Activated CD4-positive, alpha-beta T cell treated with anti-CD3 and anti-CD28 coated beads, Interleukin-2, amount 10 ng/mL, durations not matched to agents 7 days and 5 days (primary cell): ENCODE results near the gene CXCL6. TPM values are rescaled to one million over a fixed set of nuclear protein-coding genes. Genes with fewer than 3 reads are reported as not detected.

Experiments
- CTCF ChIA-PET: fragments of 350-600 bp; sonication (Branson Sonifier 250); formaldehyde crosslinking; loops from one replicate; lab custom pipeline; 2021; ENCODE audit warnings: antibody characterized with exemption; lab: Charles Lee
- POLR2A ChIA-PET: fragments of 350-600 bp; sonication (Branson Sonifier 250); formaldehyde crosslinking; loops from one replicate; lab custom pipeline; 2021; ENCODE audit warnings: antibody characterized with exemption; lab: Charles Lee
- DNase-seq: peaks from one replicate; pipeline ENCODE4 v3.0.0-alpha.2; 2020
- H3K27ac Mint-ChIP-seq: one replicate; pipeline ENCODE4 v1.8.0; 2021; ENCODE audit warnings: mild to moderate bottlenecking, moderate library complexity, mixed read lengths
- H3K27me3 Mint-ChIP-seq: one replicate; pipeline ENCODE4 v1.8.0; 2021; ENCODE audit warnings: mixed read lengths
- H3K36me3 Mint-ChIP-seq: one replicate; pipeline ENCODE4 v1.8.0; 2021; ENCODE audit warnings: low read depth, mixed read lengths
- H3K4me1 Mint-ChIP-seq: one replicate; pipeline ENCODE4 v1.8.0; 2021; ENCODE audit warnings: mixed read lengths
- H3K4me3 Mint-ChIP-seq: one replicate; pipeline ENCODE4 v1.8.0; 2021; ENCODE audit warnings: mild to moderate bottlenecking, moderate library complexity, mixed read lengths
- H3K9me3 Mint-ChIP-seq: one replicate; pipeline ENCODE4 v1.8.0; 2021; ENCODE audit warnings: mixed read lengths
- total RNA-seq, 2 experiments: library from RNA; stranded (reverse); gene quantifications; one replicate each; pipeline ENCODE4 v1.2.3, GENCODE V29; 2021

Gene CXCL6
- total RNA-seq, 2 experiments from 2014 or later: not detected

- peaks cover 4% of the 10 kb centered on the region for H3K4me1 Mint-ChIP-seq
These were observed 28.5 kb downstream of the CXCL6 start for GRCh38 chr4:73864961-73865360.

GRCh38 chr4:73865431-73866096 lies 29.1 kb downstream of the CXCL6 start:
- no peak overlapping the region for H3K4me3 Mint-ChIP-seq
- POLR2A ChIA-PET: no interaction called here
- no peak for DNase-seq
- H3K4me1 Mint-ChIP-seq: peaks cover 4% of the 10 kb centered on the region
- H3K27ac Mint-ChIP-seq: no peak overlapping the region
- CTCF ChIA-PET: no interaction called here
- no peaks in the 10 kb centered on the region for H3K36me3 Mint-ChIP-seq
- H3K27me3 Mint-ChIP-seq: peaks cover 17% of the 10 kb centered on the region
- no peaks in the 10 kb centered on the region for H3K9me3 Mint-ChIP-seq

More at GRCh38 chr4:73864961-73865360, 28.5 kb downstream of the CXCL6 start:
- no peak for DNase-seq
- ChIA-PET POLR2A (no interaction called here), CTCF (no interaction called here)
- no peaks in the 10 kb centered on the region for H3K9me3 Mint-ChIP-seq
- no peak overlapping the region for H3K27ac Mint-ChIP-seq
- no peak overlapping the region for H3K4me3 Mint-ChIP-seq
- no peaks in the 10 kb centered on the region for H3K36me3 Mint-ChIP-seq
- peaks cover 17% of the 10 kb centered on the region for H3K27me3 Mint-ChIP-seq

GRCh38 chr4:73866246-73866645 lies 29.8 kb downstream of the CXCL6 start:
- Mint-ChIP-seq H3K36me3 (no peaks in the 10 kb centered on the region), H3K9me3 (no peaks in the 10 kb centered on the region)
- POLR2A ChIA-PET: no interaction called here

GRCh38 chr4:73867783-73868182 lies 31.3 kb downstream of the CXCL6 start:
- Mint-ChIP-seq H3K4me1 (peaks cover 4% of the 10 kb centered on the region), H3K36me3 (no peaks in the 10 kb centered on the region), H3K9me3 (no peaks in the 10 kb centered on the region), H3K27ac (no peak overlapping the region), H3K27me3 (peaks cover 24% of the 10 kb centered on the region), H3K4me3 (no peak overlapping the region)
- ChIA-PET POLR2A (no interaction called here), CTCF (interaction anchor here (1.2 kb wide), 1 partner anchor 11 kb away, joined by 3 read pairs; no protein-coding TSS in a partner anchor)
- DNase-seq: no peak

More at GRCh38 chr4:73866246-73866645, 29.8 kb downstream of the CXCL6 start:
- Mint-ChIP-seq H3K4me1 (peaks cover 4% of the 10 kb centered on the region), H3K27me3 (peaks cover 22% of the 10 kb centered on the region), H3K4me3 (no peak overlapping the region), H3K27ac (no peak overlapping the region)
- CTCF ChIA-PET: no interaction called here
- DNase-seq: no peak

- CTCF ChIA-PET: interaction anchor here (1.2 kb wide), 1 partner anchor 11 kb away, joined by 3 read pairs; no protein-coding TSS in a partner anchor
- Mint-ChIP-seq H3K27ac (no peak overlapping the region), H3K4me1 (peaks cover 4% of the 10 kb centered on the region), H3K27me3 (peaks cover 24% of the 10 kb centered on the region), H3K4me3 (no peak overlapping the region), H3K9me3 (no peaks in the 10 kb centered on the region), H3K36me3 (no peaks in the 10 kb centered on the region)
- no peak for DNase-seq
- POLR2A ChIA-PET: interaction anchor here (0.6 kb wide), 1 partner anchor 34 kb away, joined by 3 read pairs; no protein-coding TSS in a partner anchor
These were observed 32.0 kb downstream of the CXCL6 start for GRCh38 chr4:73868206-73869129.

GRCh38 chr4:73869130-73870055 lies 32.9 kb downstream of the CXCL6 start, which contains the start of gene CXCL1:
CXCL1 (plus strand) TSS chr4:73869393; CDS start chr4:73869471, 78 bp downstream.
- H3K27me3 Mint-ChIP-seq: peaks cover 26% of the 10 kb centered on the region

GRCh38 chr4:73870260-73870659 lies 33.8 kb downstream of the CXCL6 start:
- CTCF ChIA-PET: no interaction called here
- peaks cover 26% of the 10 kb centered on the region for H3K27me3 Mint-ChIP-seq
- POLR2A ChIA-PET: no interaction called here
- H3K4me3 Mint-ChIP-seq: no peak overlapping the region
- no peak for DNase-seq
- no peaks in the 10 kb centered on the region for H3K36me3 Mint-ChIP-seq
- H3K9me3 Mint-ChIP-seq: no peaks in the 10 kb centered on the region
- H3K27ac Mint-ChIP-seq: no peak overlapping the region
- peaks cover 4% of the 10 kb centered on the region for H3K4me1 Mint-ChIP-seq

More at GRCh38 chr4:73869130-73870055, 32.9 kb downstream of the CXCL6 start, which contains the start of gene CXCL1:
- H3K4me3 Mint-ChIP-seq: no peak within 1 kb of the TSS
- no peaks in the 10 kb centered on the region for H3K9me3 Mint-ChIP-seq
- ChIA-PET CTCF (no interaction called here), POLR2A (no interaction called here)
- no peak for DNase-seq
- no peaks in the 10 kb centered on the region for H3K36me3 Mint-ChIP-seq
- peaks cover 4% of the 10 kb centered on the region for H3K4me1 Mint-ChIP-seq
- no peak within 1 kb of the TSS for H3K27ac Mint-ChIP-seq

- Mint-ChIP-seq H3K4me1 (peaks cover 4% of the 10 kb centered on the region), H3K4me3 (no peak overlapping the region), H3K27me3 (peaks cover 26% of the 10 kb centered on the region), H3K9me3 (no peaks in the 10 kb centered on the region), H3K36me3 (no peaks in the 10 kb centered on the region), H3K27ac (no peak overlapping the region)
- POLR2A ChIA-PET: no interaction called here
- CTCF ChIA-PET: no interaction called here
- DNase-seq: no peak
These were observed 34.3 kb downstream of the CXCL6 start for GRCh38 chr4:73870768-73871167.

- Mint-ChIP-seq H3K27me3 (peaks cover 25% of the 10 kb centered on the region), H3K4me1 (peaks cover 4% of the 10 kb centered on the region), H3K27ac (no peak overlapping the region), H3K36me3 (no peaks in the 10 kb centered on the region), H3K4me3 (no peak overlapping the region), H3K9me3 (no peaks in the 10 kb centered on the region)
- CTCF ChIA-PET: no interaction called here
- no peak for DNase-seq
- POLR2A ChIA-PET: no interaction called here
These were observed 35.2 kb downstream of the CXCL6 start for GRCh38 chr4:73871511-73872310.

GRCh38 chr4:73872316-73873108 lies 36.0 kb downstream of the CXCL6 start:
- CTCF ChIA-PET: no interaction called here

GRCh38 chr4:73874386-73874785 lies 37.9 kb downstream of the CXCL6 start:
- ChIA-PET POLR2A (no interaction called here), CTCF (no interaction called here)
- no peaks in the 10 kb centered on the region for H3K36me3 Mint-ChIP-seq
- peaks cover 2% of the 10 kb centered on the region for H3K4me1 Mint-ChIP-seq
- H3K27me3 Mint-ChIP-seq: peaks cover 16% of the 10 kb centered on the region
- H3K27ac Mint-ChIP-seq: no peak overlapping the region
- H3K9me3 Mint-ChIP-seq: no peaks in the 10 kb centered on the region
- DNase-seq: no peak
- H3K4me3 Mint-ChIP-seq: no peak overlapping the region

More at GRCh38 chr4:73872316-73873108, 36.0 kb downstream of the CXCL6 start:
- POLR2A ChIA-PET: no interaction called here
- H3K9me3 Mint-ChIP-seq: no peaks in the 10 kb centered on the region
- H3K4me1 Mint-ChIP-seq: peaks cover 4% of the 10 kb centered on the region
- H3K27ac Mint-ChIP-seq: no peak overlapping the region
- no peak for DNase-seq
- no peak overlapping the region for H3K4me3 Mint-ChIP-seq
- peaks cover 27% of the 10 kb centered on the region for H3K27me3 Mint-ChIP-seq
- no peaks in the 10 kb centered on the region for H3K36me3 Mint-ChIP-seq
